Stimulated activated effector memory CD8-positive, alpha-beta T cell treated with anti-CD3 and anti-CD28 coated beads, Interleukin-12 subunit alpha, Interleukin-12 subunit beta, amount 100 ng/mL, for 72 hours (primary cell): ENCODE data around the gene TUSC1.
"Not testable (repeated sequence)": the region's sequence is repeated elsewhere in the genome, so short reads cannot be mapped to it uniquely, and the experiment has no call there.

ENCODE experiments used
- ATAC-seq: fragments of 150-1000 bp; cut with Tn5 transposase; 2 replicates; pipeline ENCODE4 v1.10.0; 2021
- DNase-seq, 2 donors: peaks; one replicate each; pipeline ENCODE4 v3.0.0; 2021 to 2022; ENCODE audit warnings: low spot score in 2 of 2
- H3K27ac Mint-ChIP-seq: one replicate; pipeline ENCODE4 v1.8.0; 2022; ENCODE audit warnings: mild to moderate bottlenecking, mixed read lengths
- H3K36me3 Mint-ChIP-seq: one replicate; pipeline ENCODE4 v1.8.0; 2022; ENCODE audit warnings: mild to moderate bottlenecking, mixed read lengths
- H3K4me1 Mint-ChIP-seq: one replicate; pipeline ENCODE4 v1.8.0; 2022; ENCODE audit warnings: mixed read lengths
- H3K4me3 Mint-ChIP-seq: one replicate; pipeline ENCODE4 v1.8.0; 2022; ENCODE audit warnings: mild to moderate bottlenecking, mixed read lengths
- H3K9me3 Mint-ChIP-seq: one replicate; pipeline ENCODE4 v1.8.0; 2022; ENCODE audit warnings: mixed read lengths

TUSC1 gene

GRCh38 chr9:25675858-25676257 lies 2.4 kb downstream of the TUSC1 start:
- ATAC-seq, H3K9me3 Mint-ChIP-seq, H3K4me1 Mint-ChIP-seq, DNase-seq, H3K4me3 Mint-ChIP-seq, H3K36me3 Mint-ChIP-seq, H3K27ac Mint-ChIP-seq: not testable (repeated sequence)

- no peak for DNase-seq
- Mint-ChIP-seq H3K27ac (no peak overlapping the region), H3K36me3 (no peaks in the 10 kb centered on the region)
These were observed 19.7 kb downstream of the TUSC1 start for GRCh38 chr9:25658571-25658970.

GRCh38 chr9:25654417-25654816 lies 23.8 kb downstream of the TUSC1 start:
- ATAC-seq (no peak), DNase-seq (no peak)
- Mint-ChIP-seq H3K4me3 (no peak overlapping the region), H3K4me1 (no peaks in the 10 kb centered on the region), H3K36me3 (no peaks in the 10 kb centered on the region), H3K9me3 (peaks cover 19% of the 10 kb centered on the region), H3K27ac (no peak overlapping the region)

More at GRCh38 chr9:25658571-25658970, 19.7 kb downstream of the TUSC1 start:
- peaks cover 17% of the 10 kb centered on the region for H3K9me3 Mint-ChIP-seq
- no peaks in the 10 kb centered on the region for H3K4me1 Mint-ChIP-seq
- no peak for ATAC-seq
- no peak overlapping the region for H3K4me3 Mint-ChIP-seq

GRCh38 chr9:25648116-25648515 lies 30.1 kb downstream of the TUSC1 start:
- Mint-ChIP-seq H3K9me3 (peaks cover 26% of the 10 kb centered on the region), H3K36me3 (no peaks in the 10 kb centered on the region), H3K4me3 (no peak overlapping the region), H3K4me1 (no peaks in the 10 kb centered on the region), H3K27ac (no peak overlapping the region)
- ATAC-seq (no peak), DNase-seq (no peak)

GRCh38 chr9:25636026-25636425 lies 42.2 kb downstream of the TUSC1 start:
- DNase-seq = no peak
- no peak for ATAC-seq
- H3K4me1 Mint-ChIP-seq = no peaks in the 10 kb centered on the region
- H3K27ac Mint-ChIP-seq = no peak overlapping the region
- H3K36me3 Mint-ChIP-seq = no peaks in the 10 kb centered on the region
- peaks cover 15% of the 10 kb centered on the region for H3K9me3 Mint-ChIP-seq
- H3K4me3 Mint-ChIP-seq = no peak overlapping the region

- Mint-ChIP-seq H3K4me1 (no peaks in the 10 kb centered on the region), H3K27ac (no peak overlapping the region), H3K9me3 (peaks cover 29% of the 10 kb centered on the region), H3K4me3 (no peak overlapping the region), H3K36me3 (no peaks in the 10 kb centered on the region)
- ATAC-seq = no peak
- DNase-seq = no peak
These were observed 49.0 kb downstream of the TUSC1 start for GRCh38 chr9:25629231-25629630.
